GM18502 (cell line): ENCODE data around the gene SLC16A3.

Experiments used
- ATAC-seq: cut with Tn5 transposase; IDR thresholded peaks from one replicate; pipeline ENCODE4 v1.9.1; 2021; ENCODE audit warnings: mild to moderate bottlenecking; ENCODE audit not compliant: unreplicated experiment, poor library complexity

SLC16A3 gene

DNA sequence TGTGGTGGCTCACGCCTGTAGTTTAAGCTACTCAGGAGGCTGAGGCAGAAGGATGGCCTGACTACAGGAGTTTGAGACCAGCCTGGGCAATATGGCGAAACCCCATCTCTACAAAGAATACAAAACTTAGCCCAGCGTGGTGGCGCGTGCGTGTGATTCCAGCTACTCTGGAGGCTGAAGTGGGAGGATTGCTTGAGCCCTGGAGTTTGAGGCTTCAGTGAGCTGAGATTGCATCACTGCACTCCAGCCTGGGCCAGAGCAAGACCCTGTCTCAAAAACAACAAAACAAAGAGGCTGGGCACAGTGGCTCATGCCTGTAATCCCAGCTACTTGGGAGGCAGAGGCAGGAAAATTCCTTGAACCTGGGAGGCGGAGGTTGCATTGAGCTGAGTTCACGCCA lies 51.7 kb downstream of the SLC16A3 start:
- ATAC-seq = no peak

DNA sequence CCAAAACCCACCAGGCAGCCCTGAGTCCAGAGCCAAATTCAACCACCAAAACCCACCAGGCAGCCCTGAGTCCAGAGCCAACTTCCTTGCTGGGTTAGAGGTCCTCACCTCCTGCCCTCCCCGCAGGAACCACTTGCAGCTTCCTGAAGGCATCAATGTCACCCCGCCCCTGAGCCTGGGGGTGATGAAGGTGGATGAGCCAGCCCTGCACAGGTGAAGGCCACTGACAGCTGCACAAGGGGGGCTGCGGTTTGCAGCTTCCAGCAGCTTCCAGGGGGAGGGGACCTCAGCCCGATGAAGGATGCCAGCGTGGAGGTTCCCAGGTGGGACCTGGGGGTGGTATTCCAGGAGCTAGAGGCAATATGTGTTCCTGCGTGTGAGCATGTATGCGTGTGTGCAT lies 52.2 kb downstream of the SLC16A3 start:
- ATAC-seq = no peak

DNA sequence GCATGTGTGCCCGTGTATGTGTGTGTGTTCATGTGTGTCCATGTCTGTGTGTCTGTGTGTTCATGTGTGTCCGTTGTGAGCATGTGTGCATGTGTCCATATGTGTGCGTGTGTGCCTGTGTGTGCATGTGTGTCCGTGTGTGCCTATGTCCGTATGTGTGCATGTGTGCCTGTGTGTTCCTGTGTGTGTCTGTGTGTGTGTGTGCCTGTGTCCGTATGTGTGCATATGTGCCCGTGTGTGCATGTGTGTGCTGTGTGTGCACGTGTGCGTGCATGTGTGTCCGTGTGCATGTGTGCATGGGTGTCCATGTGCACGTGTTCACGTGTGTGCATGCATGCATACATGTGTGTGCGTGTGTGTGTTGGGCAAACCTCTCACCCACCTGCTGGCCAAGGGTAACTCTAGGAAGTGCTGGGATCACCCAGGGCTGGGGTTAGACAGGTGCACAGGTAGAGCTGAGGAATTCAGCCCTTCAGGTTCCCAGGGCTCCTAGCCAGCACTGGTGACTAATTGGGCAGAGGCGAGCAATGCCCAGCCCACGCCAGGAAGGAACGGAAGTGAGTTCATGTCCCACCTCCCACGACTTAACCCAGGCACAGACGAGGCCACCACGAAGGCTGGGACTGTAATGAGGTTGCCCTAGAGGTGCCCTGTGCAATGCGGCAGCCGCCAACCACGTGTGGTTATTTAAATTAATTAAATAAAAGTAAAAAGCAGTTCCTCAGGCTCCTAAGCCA lies 52.8 kb downstream of the SLC16A3 start:
- ATAC-seq = no peak

DNA sequence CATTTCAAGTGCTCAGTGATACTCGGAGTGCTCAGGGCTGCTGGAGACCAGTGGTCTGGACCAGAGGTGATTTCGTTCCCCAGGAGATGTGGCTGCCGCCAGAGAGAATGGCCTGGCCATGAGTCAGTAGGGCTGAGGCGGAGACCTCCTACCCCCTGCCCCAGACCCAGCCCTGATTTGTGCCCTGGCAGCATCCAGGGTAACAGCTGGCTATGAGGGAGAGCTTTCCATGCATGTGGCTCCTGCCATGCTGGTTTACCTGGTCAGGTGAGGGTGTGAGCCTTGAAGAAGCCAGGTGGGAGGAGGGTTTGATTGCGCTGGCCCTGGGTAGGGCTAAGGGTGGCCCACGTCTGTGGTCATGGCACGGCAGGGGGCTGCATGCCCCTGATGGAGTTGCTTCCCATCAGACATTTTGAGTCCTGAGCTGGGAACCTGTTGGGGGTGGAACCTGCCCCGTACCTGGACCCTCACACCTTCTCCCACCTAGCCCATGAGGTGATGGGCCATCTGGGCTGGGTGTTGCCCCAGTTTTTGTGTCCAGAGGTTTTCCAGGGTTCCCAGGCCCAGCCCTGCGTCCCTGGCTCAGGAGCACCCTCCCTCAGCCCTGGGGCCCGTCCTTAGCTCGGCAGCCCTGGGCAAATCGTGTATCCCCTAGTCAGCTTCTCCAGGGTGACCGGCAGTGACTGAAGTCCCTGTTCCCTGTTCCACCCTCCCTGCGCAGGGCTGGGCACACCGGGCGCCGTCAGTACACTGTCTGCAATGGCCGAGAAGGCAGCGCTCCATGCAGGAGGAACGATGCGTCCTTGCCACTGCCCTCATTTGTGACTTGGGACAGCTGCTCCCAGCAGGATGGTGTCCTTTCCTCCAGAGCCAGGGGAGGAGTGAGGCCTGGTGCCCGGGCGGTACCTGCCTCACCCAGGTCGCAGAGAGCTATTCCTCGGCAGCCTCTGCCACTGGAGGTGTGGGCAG lies 53.7 kb downstream of the SLC16A3 start:
- ATAC-seq = no peak

DNA sequence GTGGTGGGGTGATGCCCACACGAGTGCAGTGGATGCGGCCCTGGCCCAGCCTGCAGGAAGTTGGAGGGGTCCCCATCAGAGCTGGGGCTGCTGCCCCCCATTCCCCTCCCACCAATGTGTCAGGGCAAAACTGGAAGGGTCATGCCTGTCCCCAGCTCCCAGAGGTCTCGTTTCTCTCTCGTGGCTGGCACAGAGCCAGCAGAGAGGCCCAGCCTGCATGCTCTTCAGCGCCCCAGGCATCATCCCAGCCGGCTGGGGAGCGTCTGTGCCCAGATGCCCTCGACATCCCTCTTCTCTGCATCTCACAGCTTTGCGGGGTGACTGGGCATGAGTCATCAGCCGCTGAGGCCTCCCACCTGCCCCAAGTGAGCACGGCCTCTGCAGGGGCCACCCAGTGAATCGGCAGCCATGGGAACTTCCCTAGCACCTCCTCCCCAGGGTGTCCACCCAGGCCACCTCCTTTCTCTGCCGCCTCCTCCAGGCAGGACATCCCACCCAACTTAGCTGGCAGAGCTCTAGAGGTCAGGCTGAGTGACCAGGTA lies 54.4 kb downstream of the SLC16A3 start:
- no peak for ATAC-seq

DNA sequence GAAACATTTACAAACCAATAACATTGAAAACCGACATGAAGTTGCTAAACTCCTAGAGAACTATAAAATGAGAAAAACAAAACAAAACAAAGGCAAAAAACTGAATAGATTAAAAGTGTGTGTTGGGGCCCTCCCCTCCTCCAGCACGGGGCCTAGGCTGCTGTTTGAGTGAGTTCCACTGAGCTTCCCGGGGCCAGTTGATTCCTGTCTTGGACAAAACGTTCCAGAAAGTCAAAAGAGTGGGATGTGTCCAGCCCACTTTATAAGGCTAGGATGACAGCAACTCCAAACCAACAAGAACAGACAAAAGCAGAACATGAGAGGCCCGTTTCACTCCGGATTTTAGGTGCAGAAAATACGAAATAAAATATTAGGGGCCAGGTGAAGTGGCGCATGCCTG lies 56.3 kb downstream of the SLC16A3 start:
- ATAC-seq = no peak

DNA sequence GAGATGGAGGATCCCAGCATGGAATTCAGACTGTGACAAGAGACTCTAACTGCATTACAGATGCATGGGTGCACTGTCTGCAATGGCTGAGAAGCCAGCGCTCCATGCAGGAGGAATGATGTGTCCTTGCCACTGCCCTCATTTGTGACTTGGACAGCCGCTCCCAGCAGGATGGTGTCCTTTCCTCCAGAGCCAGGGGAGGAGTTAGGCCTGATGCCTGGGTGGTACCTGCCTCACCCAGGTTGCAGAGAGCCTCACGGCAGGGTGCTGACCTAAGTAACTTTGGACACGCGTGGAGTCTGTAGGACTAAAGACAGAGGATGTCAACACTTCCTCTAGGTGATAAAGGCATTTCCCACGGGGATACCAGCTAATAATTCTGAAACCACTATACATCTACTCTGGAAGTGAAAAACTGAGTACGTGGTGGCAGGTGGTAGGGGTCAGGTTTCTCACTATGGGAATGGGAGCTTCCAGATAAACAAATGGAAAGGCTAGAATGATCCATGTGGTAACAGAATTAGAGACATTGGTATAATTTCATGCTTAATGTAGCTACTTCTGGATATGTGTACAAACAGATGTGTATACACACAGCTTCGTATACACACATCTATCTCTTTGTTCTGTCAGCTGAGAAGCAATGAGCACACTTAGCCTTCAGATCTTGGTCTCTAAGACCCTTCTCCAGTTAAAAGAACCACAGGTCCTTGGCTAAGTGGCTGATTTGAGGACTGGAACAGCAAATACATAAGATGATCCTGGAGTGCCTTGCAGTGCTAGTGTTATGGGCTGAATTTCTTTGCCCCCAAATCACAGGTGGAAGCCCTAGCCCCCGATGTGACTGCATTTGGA lies 58.4 kb downstream of the SLC16A3 start:
- ATAC-seq = no peak

DNA sequence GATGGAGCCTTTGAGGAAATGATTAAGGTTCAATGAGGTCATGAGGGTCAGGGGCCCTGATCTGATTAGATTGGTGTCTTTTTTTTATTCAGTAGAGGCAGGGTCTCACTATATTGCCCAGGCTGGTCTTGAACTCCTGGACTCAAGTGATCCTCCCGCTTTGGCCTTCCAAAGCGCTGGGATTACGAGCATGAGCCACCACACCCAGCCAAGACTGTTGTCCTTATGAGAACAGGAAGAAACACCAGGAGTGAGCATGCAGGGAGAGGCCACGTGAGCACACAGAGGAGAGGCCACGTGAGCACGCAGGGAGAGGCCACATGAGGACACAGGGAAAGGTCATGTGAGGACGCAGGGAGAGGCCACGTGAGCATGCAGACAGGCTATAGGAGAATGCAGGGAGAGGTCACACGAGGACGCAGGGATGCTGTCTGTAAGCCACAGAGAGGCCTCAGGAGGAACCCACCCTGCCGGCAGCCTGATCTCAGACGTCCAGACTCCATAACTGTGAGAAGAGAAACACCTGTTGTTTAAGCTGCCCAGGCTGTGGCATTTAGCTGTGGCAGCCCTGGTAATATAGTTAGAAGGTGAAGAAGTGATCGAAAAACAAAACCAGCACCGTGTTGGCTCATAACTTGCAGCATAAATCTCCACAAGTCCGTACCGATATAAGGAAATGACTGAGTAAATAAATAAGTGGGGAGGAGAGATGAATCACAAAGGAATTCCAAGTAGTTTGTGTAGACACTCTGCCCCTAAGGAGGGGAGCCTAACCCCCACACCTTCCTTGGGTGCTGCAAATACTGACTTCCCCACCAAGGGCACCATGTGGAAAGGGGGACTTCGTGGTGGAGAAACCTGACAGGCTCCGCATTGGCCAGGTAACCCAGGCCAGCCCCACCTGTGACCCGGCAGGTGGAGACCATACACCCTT lies 59.3 kb downstream of the SLC16A3 start:
- no peak for ATAC-seq
